Astrocyte of the cerebellum (primary cell): Measurements from ENCODE around the gene SLC9A9.

ENCODE experiments used
- DNase-seq: peaks from one replicate; pipeline ENCODE4 v3.0.0-alpha.2; 2011; ENCODE audit warnings: low read depth
- H3K4me3 ChIP-seq: 2 replicates; pipeline ENCODE4 v1.5.1; 2011; ENCODE audit warnings: mild to moderate bottlenecking, low read depth, low read length, moderate library complexity
- in situ Hi-C: cut with HindIII; loops from 2 replicates; pipeline ENCODE4 v1.10.0; 2017; ENCODE audit warnings: low sequenced_read_pairs
- TF ChIP-seq, protein P1 (sequence below): IDR thresholded peaks from 2 replicates; pipeline ENCODE4 v1.5.1; 2012; ENCODE audit warnings: low read length, low read depth, moderate library complexity, mild to moderate bottlenecking; ENCODE audit errors: missing control alignments

Gene SLC9A9

DNA sequence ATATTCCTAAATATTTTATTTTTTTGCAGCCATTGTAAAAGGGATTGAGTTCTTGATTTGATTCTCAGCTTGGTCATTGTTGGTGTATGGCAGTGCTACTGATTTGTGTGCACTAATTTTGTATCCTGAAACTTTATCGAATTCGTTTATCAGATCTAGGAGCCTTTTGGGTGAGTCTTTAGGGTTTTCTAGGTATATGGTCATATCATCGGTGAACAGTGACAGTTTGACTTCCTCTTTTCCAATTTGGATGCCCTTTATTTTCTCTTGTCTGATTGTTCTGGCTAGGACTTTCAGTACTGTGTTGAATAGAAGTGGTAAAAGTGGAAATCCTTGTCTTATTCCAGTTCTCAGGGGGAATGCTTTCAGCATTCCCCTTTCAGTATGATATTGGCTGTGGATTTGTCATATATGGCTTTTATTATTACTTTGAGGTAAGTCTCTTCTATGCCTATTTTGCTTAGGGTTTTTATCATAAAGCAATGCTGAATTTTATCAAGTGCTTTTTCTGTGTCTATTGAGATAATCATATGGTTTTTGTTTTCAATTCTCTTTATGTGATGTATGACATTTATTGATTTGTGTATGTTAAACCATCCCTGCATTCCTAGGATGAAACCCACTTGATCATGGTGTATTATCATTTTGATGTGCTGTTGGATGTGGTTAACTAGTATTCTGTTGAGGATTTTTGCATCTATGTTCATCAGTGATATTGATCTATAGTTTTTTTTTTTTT is 11.4 kb upstream of the SLC9A9 start:
- H3K4me3 ChIP-seq: no peak overlapping the region
- no peak for DNase-seq
- TF ChIP-seq, protein P1, sequence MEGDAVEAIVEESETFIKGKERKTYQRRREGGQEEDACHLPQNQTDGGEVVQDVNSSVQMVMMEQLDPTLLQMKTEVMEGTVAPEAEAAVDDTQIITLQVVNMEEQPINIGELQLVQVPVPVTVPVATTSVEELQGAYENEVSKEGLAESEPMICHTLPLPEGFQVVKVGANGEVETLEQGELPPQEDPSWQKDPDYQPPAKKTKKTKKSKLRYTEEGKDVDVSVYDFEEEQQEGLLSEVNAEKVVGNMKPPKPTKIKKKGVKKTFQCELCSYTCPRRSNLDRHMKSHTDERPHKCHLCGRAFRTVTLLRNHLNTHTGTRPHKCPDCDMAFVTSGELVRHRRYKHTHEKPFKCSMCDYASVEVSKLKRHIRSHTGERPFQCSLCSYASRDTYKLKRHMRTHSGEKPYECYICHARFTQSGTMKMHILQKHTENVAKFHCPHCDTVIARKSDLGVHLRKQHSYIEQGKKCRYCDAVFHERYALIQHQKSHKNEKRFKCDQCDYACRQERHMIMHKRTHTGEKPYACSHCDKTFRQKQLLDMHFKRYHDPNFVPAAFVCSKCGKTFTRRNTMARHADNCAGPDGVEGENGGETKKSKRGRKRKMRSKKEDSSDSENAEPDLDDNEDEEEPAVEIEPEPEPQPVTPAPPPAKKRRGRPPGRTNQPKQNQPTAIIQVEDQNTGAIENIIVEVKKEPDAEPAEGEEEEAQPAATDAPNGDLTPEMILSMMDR: no peak
- in situ Hi-C loops: no loop called here

DNA sequence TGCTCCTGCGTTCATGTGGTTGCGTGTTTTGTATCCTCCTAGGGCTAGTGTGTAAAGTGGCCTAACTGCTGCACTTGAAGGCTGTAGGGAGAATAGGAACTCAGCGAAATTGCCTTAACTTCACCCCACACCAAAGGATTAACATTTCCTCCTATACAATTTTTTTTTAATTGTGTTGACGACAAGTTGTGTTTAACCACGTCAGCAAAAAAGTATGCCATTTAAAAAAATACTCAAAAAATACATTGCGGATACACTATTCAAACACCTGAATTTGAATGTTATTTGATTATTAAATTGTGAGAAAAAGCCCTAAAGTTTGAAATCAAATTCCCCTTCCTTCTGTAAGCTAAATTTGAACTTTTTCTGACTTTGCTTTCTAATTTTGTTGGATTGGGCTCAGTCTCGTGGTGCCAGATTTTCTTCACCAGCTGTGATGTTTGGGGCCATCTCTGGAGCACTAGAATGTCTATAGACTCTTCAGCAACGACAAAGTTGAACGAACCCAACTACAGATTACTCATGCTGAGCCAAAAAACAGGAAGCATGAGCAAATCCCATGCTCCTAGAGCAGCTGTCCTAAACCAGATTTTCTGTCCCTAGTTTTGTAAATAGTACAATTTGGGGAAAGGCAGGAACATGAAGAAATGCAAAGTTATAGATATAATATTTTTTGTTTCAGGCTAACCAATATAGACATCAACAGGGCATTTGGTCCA is 8.1 kb upstream of the SLC9A9 start:
- no peak for DNase-seq
- in situ Hi-C loops: no loop called here
- TF ChIP-seq, protein P1: no peak
- H3K4me3 ChIP-seq: no peak overlapping the region

DNA sequence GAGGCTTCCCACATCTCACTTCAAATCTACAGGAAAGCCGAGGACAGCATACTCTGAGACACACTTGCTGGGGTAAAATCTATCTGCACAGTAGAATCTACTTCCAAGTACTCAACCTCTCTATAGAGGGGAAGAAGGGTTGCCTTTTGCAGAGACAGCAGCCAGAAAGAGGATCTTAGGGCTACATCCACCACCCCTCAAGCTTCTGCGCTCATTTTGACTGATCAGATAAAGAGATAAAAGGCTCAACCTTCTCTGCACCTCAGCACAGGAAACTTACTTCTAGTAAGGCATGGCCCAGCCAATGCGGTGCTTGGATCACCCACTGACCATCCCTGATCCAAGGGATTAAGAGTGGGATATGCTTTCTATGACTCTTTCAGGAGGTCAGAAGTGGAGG is 6.9 kb upstream of the SLC9A9 start:
- in situ Hi-C loops: no loop called here
- no peak for DNase-seq
- TF ChIP-seq, protein P1: no peak
- no peak overlapping the region for H3K4me3 ChIP-seq

DNA sequence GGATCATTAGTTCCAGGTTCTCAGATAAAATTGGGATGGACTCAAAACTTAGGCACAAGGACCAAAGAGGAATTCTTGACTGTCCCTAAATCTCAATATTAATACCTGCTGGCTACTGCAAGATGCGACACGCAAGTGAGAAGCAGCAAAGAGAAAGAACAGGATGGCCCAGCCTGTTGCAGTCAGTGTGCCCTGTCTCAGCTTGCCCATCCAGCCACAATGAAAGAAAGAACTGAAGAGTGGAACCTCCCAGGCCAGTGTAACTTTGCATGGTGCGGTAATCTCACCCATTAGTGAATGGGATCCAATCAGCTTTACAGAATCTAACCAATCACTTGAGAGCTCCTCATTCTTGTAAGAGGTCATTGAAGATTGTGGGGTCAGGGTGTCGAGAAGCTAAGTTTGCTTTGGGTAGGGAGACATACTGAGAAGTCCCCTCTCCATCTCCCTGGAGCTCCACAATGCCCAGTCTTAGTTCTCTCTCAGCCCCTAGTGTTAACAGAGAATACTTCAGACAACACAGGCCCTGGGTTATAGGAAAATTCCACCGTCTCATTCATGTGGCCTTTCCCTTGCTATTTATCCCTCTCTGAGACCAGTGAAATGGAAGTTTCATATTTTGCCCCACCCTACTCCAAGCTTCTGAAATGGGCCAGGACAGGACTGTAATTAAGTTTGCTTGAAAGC is 3.2 kb upstream of the SLC9A9 start:
- TF ChIP-seq, protein P1: no peak
- no peak for DNase-seq
- no peak overlapping the region for H3K4me3 ChIP-seq
- in situ Hi-C loops: no loop called here

DNA sequence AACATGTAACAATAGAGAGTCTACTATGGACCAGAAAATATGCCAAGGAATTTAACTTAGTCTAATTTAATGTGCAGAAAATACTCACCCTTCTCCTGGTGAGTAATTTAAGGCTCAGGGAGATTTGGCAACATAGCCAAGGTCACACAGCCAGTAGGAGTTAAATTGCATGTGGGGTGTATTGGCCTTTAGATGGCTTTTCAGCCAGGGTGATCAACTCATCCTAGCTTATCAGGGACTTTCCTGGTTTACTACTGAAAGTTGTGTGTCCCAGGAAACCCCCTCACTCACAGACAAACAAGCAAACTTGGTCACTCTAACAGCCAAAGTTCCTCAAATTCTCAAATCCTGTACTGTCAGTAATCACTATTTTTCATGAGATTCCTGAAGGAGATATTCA is 2.6 kb upstream of the SLC9A9 start:
- no peak for DNase-seq
- TF ChIP-seq, protein P1: no peak
- in situ Hi-C loops: no loop called here
- H3K4me3 ChIP-seq: no peak overlapping the region

DNA sequence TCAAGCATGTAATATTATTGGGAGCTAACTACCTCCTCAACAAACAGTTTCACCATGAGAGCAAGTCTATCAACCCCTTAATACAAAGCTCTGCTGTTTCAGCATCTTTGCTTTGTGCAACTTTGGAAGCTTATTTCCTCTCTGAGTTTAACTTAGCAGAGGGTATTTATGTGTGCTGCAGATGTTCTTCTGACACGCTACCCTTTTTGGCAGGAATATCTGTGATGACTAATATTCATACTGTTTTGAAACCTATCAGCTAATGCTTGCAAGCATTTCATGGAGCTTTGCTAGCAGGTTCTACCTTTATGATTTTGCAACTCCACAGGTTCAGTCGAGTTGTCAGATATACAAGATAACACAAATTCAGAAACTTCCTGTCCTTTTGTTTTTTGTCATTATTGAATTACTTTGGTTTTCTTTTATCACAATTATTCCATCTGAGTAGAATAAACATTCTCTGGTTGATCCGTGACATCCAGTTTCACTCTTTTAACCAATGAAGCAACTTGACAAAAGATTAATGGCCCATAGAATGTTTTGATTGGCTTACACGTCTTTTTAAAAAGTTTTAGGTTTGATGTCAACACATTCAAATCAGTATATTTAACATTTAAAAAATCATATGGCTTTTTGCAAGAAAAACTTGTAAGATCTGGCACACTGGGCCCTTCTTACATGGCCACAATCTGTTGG is 1.7 kb upstream of the SLC9A9 start:
- DNase-seq: peak; percentile 85
- H3K4me3 ChIP-seq: no peak overlapping the region
- TF ChIP-seq, protein P1: no peak
- in situ Hi-C loops: no loop called here
